Measurements from ENCODE around the gene CD2AP. TPM values are rescaled to one million over a fixed set of nuclear protein-coding genes. Genes with fewer than 3 reads are reported as not detected.

The CD2AP gene
- total RNA-seq, 4 donors from 2014 or later, result 49.8 to 140 (median 93.3) TPM

DNA sequence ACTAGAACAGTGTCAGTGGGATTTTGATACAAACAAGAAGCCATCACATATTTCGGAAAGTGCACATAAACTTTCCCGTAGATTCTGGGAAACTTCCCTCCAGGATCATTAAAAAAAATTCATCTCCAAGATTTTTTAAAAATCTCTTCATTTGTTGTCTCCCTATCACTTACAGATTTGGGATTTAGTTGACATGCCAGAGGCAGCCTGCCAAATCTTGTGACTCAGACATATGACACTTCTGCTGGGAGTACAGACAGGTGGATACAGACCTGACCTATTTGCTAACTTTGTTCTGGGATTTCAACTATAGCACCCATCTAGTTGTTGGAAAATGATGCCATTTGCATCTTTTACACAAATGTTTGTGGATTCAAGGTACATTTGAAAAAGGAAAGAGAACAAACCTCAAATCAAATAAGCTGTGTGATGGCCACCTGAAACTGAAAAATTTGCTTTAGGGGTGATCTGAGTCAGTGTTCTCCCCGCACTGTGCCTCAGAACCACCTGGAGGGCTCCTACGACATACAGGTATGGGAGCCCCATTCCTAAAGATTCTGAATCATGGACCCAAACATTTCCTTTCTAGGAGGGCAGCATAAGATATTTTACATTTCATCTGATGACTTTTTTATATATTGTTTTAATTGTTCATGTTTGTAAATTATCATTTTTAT lies 21.9 kb upstream of the CD2AP start:
- intact Hi-C loops (cut with DNase I; ENCODE audit: low total_unique reads), result no loop called here
- Histone ChIP-seq H3K27ac (no peak overlapping the region), H3K36me3 (no peaks in the 10 kb centered on the region), H3K4me3 (no peak overlapping the region), H3K4me1 (peaks cover 0 to 7% (median 4%) of the 10 kb centered on the region in 4 donors), H3K9me3 (no peaks in the 10 kb centered on the region), H3K27me3 (no peaks in the 10 kb centered on the region)
- TF ChIP-seq POLR2A (IDR thresholded peaks at IDR 0.05) (no peak), EP300 (IDR thresholded peaks at IDR 0.05; ENCODE audit: low read depth) (no peak), POLR2AphosphoS5 (IDR thresholded peaks at IDR 0.05) (no peak)
- TF ChIP-seq, protein P1, sequence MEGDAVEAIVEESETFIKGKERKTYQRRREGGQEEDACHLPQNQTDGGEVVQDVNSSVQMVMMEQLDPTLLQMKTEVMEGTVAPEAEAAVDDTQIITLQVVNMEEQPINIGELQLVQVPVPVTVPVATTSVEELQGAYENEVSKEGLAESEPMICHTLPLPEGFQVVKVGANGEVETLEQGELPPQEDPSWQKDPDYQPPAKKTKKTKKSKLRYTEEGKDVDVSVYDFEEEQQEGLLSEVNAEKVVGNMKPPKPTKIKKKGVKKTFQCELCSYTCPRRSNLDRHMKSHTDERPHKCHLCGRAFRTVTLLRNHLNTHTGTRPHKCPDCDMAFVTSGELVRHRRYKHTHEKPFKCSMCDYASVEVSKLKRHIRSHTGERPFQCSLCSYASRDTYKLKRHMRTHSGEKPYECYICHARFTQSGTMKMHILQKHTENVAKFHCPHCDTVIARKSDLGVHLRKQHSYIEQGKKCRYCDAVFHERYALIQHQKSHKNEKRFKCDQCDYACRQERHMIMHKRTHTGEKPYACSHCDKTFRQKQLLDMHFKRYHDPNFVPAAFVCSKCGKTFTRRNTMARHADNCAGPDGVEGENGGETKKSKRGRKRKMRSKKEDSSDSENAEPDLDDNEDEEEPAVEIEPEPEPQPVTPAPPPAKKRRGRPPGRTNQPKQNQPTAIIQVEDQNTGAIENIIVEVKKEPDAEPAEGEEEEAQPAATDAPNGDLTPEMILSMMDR (IDR thresholded peaks at IDR 0.05), result no peak
- in situ Hi-C loops (cut with MboI; ENCODE audit: low pct_ligation_motif_present in 1 of 4, low pct_unique_long_range_greater_than_20kb in 1 of 4, low sequenced_read_pairs in 3 of 4), result no loop called here
- 85 to 92% methylated on average over 4 of the region's 4 CpGs for whole genome bisulfite sequencing, 2 donors (ENCODE audit: low coverage in 1 of 2)
- DNase-seq, result no peak

DNA sequence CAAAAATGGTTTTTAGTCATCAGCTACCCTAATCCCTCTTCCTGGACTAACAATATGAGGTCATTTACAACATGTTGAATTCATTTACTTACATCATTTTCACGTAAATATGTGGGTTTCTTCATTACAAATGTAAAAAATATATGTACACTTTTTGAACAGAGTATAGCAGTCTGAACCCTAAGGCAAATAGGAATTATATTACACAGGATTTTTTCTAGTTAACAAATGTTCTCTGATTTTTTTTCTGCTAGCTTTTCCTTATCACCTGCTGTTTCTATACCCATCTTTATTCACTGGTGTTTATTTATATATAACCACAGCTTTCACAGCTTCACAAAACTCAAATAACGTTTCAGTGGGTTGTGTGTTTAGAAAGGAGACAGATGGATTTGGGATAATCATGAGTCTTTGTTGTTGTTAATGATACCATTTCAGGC lies 21.0 kb upstream of the CD2AP start:
- H3K36me3 ChIP-seq, result no peaks in the 10 kb centered on the region
- H3K27ac ChIP-seq, result no peak overlapping the region
- H3K4me1 ChIP-seq, result peaks cover 0 to 10% (median 8%) of the 10 kb centered on the region in 4 donors
- H3K27me3 ChIP-seq, result no peaks in the 10 kb centered on the region
- in situ Hi-C loops (cut with MboI; ENCODE audit: low pct_ligation_motif_present in 1 of 4, low pct_unique_long_range_greater_than_20kb in 1 of 4, low sequenced_read_pairs in 3 of 4) (no loop called here), intact Hi-C loops (cut with DNase I; ENCODE audit: low total_unique reads) (no loop called here)
- DNase-seq, result no peak
- TF ChIP-seq, protein P1 (IDR thresholded peaks at IDR 0.05), result no peak
- TF ChIP-seq POLR2AphosphoS5 (IDR thresholded peaks at IDR 0.05), result no peak
- no peak for TF ChIP-seq POLR2A (IDR thresholded peaks at IDR 0.05)
- TF ChIP-seq EP300 (IDR thresholded peaks at IDR 0.05; ENCODE audit: low read depth), result no peak
- WGBS, 2 donors (ENCODE audit: low coverage in 1 of 2), result 42 to 45% methylated on average over 2 of the region's 2 CpGs
- no peak overlapping the region for H3K4me3 ChIP-seq
- no peaks in the 10 kb centered on the region for H3K9me3 ChIP-seq

DNA sequence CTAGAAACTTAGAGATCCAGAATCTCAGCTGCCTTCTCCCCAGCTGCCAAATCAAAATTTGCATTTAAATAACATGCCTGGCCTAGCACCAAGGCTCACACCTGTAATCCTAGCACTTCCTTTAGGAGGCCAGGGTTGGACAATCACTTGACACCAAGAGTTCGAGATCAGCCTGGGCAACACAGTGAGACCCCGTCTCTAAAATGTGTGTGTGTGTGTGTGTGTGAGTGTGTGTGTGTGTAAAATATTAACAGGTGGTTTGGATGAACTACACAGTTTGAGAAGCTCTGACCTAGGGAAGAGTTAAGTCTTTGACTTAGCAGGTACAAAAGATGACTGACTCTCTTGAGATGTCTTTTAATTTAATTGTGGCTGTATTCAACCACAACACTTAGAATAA lies 20.2 kb upstream of the CD2AP start:
- TF ChIP-seq POLR2AphosphoS5 (IDR thresholded peaks at IDR 0.05), result no peak
- no peak for DNase-seq
- Histone ChIP-seq H3K27me3 (no peaks in the 10 kb centered on the region), H3K36me3 (no peaks in the 10 kb centered on the region), H3K4me3 (no peak overlapping the region), H3K4me1 (peaks cover 0 to 10% (median 8%) of the 10 kb centered on the region in 4 donors), H3K9me3 (no peaks in the 10 kb centered on the region), H3K27ac (no peak overlapping the region)
- in situ Hi-C loops (cut with MboI; ENCODE audit: low pct_ligation_motif_present in 1 of 4, low pct_unique_long_range_greater_than_20kb in 1 of 4, low sequenced_read_pairs in 3 of 4) (no loop called here), intact Hi-C loops (cut with DNase I; ENCODE audit: low total_unique reads) (no loop called here)
- 83 to 97% methylated on average over 1 to 2 of the region's 2 CpGs for WGBS, 2 donors (ENCODE audit: low coverage in 1 of 2)

DNA sequence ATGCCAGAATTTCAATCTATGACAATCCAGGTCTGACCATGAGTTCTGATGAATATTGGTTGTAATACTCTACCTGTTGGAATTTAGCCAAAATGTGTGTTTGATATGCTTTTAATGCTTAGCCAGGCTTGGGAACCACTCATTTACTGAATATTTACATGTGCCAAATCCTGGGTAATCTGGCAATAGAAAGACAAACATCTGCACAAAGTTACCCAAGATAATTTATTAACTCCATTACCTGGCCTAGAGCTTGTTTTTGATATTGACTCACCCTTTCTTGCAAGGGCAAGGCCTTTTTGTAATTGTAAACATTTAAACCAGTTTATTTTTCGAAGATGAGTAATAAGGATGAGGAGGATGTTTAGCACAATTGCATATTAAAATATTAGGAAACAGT lies 13.5 kb upstream of the CD2AP start:
- Histone ChIP-seq H3K9me3 (no peaks in the 10 kb centered on the region), H3K27ac (no peak overlapping the region), H3K27me3 (no peaks in the 10 kb centered on the region), H3K4me3 (no peak overlapping the region), H3K36me3 (no peaks in the 10 kb centered on the region), H3K4me1 (peaks cover 0 to 10% (median 5%) of the 10 kb centered on the region in 4 donors)
- WGBS, 2 donors (ENCODE audit: low coverage in 1 of 2), result 47 to 62% methylated on average over 1 of the region's 1 CpG
- TF ChIP-seq EP300 (IDR thresholded peaks at IDR 0.05; ENCODE audit: low read depth), result no peak
- TF ChIP-seq, protein P1 (IDR thresholded peaks at IDR 0.05), result no peak
- TF ChIP-seq POLR2A (IDR thresholded peaks at IDR 0.05), result no peak
- in situ Hi-C loops (cut with MboI; ENCODE audit: low pct_ligation_motif_present in 1 of 4, low pct_unique_long_range_greater_than_20kb in 1 of 4, low sequenced_read_pairs in 3 of 4), result no loop called here
- no peak for DNase-seq
- intact Hi-C loops (cut with DNase I; ENCODE audit: low total_unique reads), result no loop called here

DNA sequence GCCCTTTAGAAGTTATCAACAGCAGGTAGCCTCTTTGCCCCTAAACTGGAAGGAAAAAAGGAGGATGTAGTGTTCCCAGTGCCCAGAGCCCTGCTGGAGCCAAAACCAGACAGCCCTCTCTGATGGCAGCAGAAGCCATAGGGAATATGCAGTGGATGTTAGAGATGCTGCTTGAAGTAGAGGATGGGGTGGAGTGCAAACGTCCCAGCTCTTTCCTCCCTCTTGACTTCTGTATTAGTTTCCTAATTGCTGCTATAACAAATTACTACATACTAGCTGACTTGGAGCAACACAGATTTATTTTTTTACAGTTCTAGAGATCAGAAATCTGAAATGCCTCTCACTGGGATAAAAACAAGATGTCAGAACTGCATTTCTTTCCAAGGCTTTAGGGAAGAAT lies 12.5 kb upstream of the CD2AP start:
- no peak overlapping the region for H3K4me3 ChIP-seq
- intact Hi-C loops (cut with DNase I; ENCODE audit: low total_unique reads), result no loop called here
- DNase-seq, result no peak
- no peaks in the 10 kb centered on the region for H3K36me3 ChIP-seq
- no peaks in the 10 kb centered on the region for H3K27me3 ChIP-seq
- H3K9me3 ChIP-seq, result no peaks in the 10 kb centered on the region
- peaks cover 0 to 10% (median 5%) of the 10 kb centered on the region in 4 donors for H3K4me1 ChIP-seq
- 63% methylated on average over 1 of the region's 1 CpG; no CpG with 5 or more reads in 1 of the 2 donors for WGBS, 2 donors (ENCODE audit: low coverage in 1 of 2)
- H3K27ac ChIP-seq, result no peak overlapping the region
- in situ Hi-C loops (cut with MboI; ENCODE audit: low pct_ligation_motif_present in 1 of 4, low pct_unique_long_range_greater_than_20kb in 1 of 4, low sequenced_read_pairs in 3 of 4), result no loop called here
- no peak for TF ChIP-seq POLR2A (IDR thresholded peaks at IDR 0.05)
- no peak for TF ChIP-seq POLR2AphosphoS5 (IDR thresholded peaks at IDR 0.05)
- no peak for TF ChIP-seq EP300 (IDR thresholded peaks at IDR 0.05; ENCODE audit: low read depth)
- TF ChIP-seq, protein P1 (IDR thresholded peaks at IDR 0.05), result no peak

Data from transverse colon (tissue), 4 donors.